Measurements from ENCODE around the gene POLD3. TPM values are rescaled to one million over a fixed set of nuclear protein-coding genes. Genes with fewer than 3 reads are reported as not detected.

The POLD3 gene
- total RNA-seq, 4 donors from 2014 or later = 9.1 to 13.6 (median 9.2) TPM

DNA sequence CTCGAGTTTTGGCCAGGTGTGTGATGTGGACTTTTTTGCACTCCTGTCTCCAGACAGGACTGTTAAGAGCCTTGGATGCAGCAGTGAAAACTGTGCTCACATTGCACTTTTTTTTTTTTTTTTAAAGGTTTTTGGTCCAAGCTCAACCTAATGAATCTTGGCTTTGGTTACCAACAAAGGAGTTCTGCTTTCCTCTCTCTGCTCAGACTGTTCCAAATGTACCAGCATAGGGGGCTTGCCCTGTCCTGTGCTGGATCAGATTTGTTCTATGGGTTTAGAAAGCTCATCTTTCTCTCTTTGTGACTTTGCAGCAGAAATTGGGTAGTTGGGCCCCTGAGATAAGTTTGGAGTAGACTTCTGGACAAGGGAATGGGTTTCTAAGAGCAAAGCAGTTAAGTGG is 45.3 kb downstream of the POLD3 start:
- peaks cover 0 to 93% (median 70%) of the 10 kb centered on the region in 4 donors for H3K4me1 ChIP-seq
- H3K4me3 ChIP-seq = no peak overlapping the region
- DNase-seq (ENCODE audit: extremely low spot score) = no peak
- no peaks in the 10 kb centered on the region for H3K9me3 ChIP-seq
- intact Hi-C loops (cut with DNase I) = loop anchor here (5.0 kb wide), 1 partner anchor 60 kb away; no protein-coding TSS in a partner anchor
- WGBS = 56% methylated on average over 1 of the region's 1 CpG
- H3K36me3 ChIP-seq = peaks cover 0 to 43% (median 22%) of the 10 kb centered on the region in 4 donors
- peak overlapping the region; percentile 55 to 87 (median 75) for H3K27ac ChIP-seq (replicated peaks in 1 of 4)
- no peaks in the 10 kb centered on the region for H3K27me3 ChIP-seq
- TF ChIP-seq EP300 (IDR thresholded peaks at IDR 0.05) (no peak), POLR2AphosphoS5 (IDR thresholded peaks at IDR 0.05) (no peak), POLR2A (IDR thresholded peaks at IDR 0.05; ENCODE audit: low read depth) (no peak)
- TF ChIP-seq, protein P1, sequence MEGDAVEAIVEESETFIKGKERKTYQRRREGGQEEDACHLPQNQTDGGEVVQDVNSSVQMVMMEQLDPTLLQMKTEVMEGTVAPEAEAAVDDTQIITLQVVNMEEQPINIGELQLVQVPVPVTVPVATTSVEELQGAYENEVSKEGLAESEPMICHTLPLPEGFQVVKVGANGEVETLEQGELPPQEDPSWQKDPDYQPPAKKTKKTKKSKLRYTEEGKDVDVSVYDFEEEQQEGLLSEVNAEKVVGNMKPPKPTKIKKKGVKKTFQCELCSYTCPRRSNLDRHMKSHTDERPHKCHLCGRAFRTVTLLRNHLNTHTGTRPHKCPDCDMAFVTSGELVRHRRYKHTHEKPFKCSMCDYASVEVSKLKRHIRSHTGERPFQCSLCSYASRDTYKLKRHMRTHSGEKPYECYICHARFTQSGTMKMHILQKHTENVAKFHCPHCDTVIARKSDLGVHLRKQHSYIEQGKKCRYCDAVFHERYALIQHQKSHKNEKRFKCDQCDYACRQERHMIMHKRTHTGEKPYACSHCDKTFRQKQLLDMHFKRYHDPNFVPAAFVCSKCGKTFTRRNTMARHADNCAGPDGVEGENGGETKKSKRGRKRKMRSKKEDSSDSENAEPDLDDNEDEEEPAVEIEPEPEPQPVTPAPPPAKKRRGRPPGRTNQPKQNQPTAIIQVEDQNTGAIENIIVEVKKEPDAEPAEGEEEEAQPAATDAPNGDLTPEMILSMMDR (IDR thresholded peaks at IDR 0.05) = no peak

DNA sequence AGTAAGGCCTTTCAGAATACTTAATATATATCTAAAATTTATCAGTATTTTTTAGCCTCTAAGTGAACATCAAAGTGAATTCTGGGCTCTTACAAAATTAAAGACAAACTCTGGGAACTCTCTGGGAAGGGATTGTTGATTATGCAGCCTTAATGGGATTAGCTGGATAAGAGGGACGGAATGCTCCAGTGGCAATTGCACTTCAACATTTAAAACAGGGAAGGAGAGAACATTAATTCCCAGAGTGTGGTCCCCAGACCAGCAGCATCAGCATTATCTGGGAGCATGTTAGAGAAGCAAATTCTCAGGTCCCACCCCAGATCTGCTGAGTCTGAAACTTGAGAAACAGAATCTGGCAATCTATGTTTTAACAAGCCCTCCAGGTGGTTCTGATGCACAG is 46.5 kb downstream of the POLD3 start:
- intact Hi-C loops (cut with DNase I) = loop anchor here (5.0 kb wide), 1 partner anchor 58 kb away; no protein-coding TSS in a partner anchor
- TF ChIP-seq POLR2A (IDR thresholded peaks at IDR 0.05; ENCODE audit: low read depth) (no peak), POLR2AphosphoS5 (IDR thresholded peaks at IDR 0.05) (no peak), EP300 (IDR thresholded peaks at IDR 0.05) (no peak)
- TF ChIP-seq, protein P1 (IDR thresholded peaks at IDR 0.05) = no peak
- no peak for DNase-seq (ENCODE audit: extremely low spot score)
- no peak overlapping the region for H3K4me3 ChIP-seq
- 47% methylated on average over 1 of the region's 1 CpG for WGBS
- peak overlapping the region in 3 of 4 donors; percentile 2 to 87 (median 83) for H3K27ac ChIP-seq (replicated peaks in 1 of 4)
- no peaks in the 10 kb centered on the region for H3K9me3 ChIP-seq
- peaks cover 0 to 43% (median 22%) of the 10 kb centered on the region in 4 donors for H3K36me3 ChIP-seq
- no peaks in the 10 kb centered on the region for H3K27me3 ChIP-seq
- peaks cover 0 to 93% (median 68%) of the 10 kb centered on the region in 4 donors for H3K4me1 ChIP-seq

DNA sequence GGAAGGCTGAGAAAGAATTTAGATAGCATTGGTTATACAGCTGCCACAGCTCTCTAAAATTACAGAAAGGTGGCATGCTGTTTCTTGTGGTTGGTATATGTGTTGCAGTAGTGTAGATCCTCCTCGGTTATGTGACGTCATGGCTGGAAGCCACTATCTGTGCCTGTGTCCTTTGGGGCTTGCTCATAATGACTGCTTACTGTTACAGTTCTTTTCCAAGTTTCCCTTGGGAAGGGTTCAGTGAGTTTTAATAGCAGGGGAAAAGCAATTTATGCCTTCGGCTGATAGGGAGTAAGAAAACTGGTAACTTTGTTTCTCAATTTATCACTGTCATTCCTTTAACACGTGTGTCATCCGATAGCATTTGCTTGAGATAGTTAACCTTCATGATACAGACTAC is 47.2 kb downstream of the POLD3 start:
- no peak overlapping the region for H3K4me3 ChIP-seq
- TF ChIP-seq EP300 (IDR thresholded peaks at IDR 0.05) = no peak
- no peak for TF ChIP-seq POLR2AphosphoS5 (IDR thresholded peaks at IDR 0.05)
- TF ChIP-seq, protein P1 (IDR thresholded peaks at IDR 0.05) = no peak
- TF ChIP-seq POLR2A (IDR thresholded peaks at IDR 0.05; ENCODE audit: low read depth) = no peak
- no peaks in the 10 kb centered on the region for H3K9me3 ChIP-seq
- 75% methylated on average over 5 of the region's 5 CpGs for WGBS
- intact Hi-C loops (cut with DNase I) = loop anchor here (5.0 kb wide), 1 partner anchor 58 kb away; no protein-coding TSS in a partner anchor
- peaks cover 0 to 43% (median 22%) of the 10 kb centered on the region in 4 donors for H3K36me3 ChIP-seq
- peak overlapping the region in 2 of 4 donors; percentile 83 to 87 for H3K27ac ChIP-seq (replicated peaks in 1 of 4)
- H3K4me1 ChIP-seq = peaks cover 0 to 93% (median 68%) of the 10 kb centered on the region in 4 donors
- H3K27me3 ChIP-seq = no peaks in the 10 kb centered on the region
- no peak for DNase-seq (ENCODE audit: extremely low spot score)

DNA sequence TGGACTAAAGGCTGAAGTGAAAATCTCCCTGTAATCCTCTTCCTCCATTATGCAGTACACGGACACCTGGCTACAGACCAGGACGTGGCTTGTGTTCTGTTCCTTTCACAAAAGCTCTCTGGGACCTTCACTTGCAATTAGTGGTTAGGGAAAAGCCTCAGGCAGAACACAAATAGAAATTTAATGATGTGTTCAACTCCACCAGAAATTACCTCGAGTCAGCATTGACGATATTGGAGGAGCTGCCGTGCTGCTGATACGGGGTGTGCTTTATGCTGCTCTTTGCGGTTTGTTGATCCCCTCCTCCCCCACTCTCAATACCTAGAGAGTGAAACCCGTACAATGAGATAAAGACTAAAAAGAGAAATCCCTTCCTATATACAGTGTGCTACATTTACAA is 48.9 kb downstream of the POLD3 start:
- WGBS = 80% methylated on average over 8 of the region's 8 CpGs
- Histone ChIP-seq H3K36me3 (peaks cover 0 to 31% (median 18%) of the 10 kb centered on the region in 4 donors), H3K9me3 (no peaks in the 10 kb centered on the region), H3K27me3 (no peaks in the 10 kb centered on the region), H3K4me3 (no peak overlapping the region), H3K27ac (replicated peaks in 1 of 4) (peak overlapping the region; percentile 3 to 87 (median 84)), H3K4me1 (peaks cover 0 to 90% (median 70%) of the 10 kb centered on the region in 4 donors)
- DNase-seq (ENCODE audit: extremely low spot score) = no peak
- intact Hi-C loops (cut with DNase I) = no loop called here
- TF ChIP-seq POLR2A (IDR thresholded peaks at IDR 0.05; ENCODE audit: low read depth) (no peak), EP300 (IDR thresholded peaks at IDR 0.05) (no peak), POLR2AphosphoS5 (IDR thresholded peaks at IDR 0.05) (no peak)
- TF ChIP-seq, protein P1 (IDR thresholded peaks at IDR 0.05) = no peak

All from esophagus muscularis mucosa (tissue), 4 donors.